MCF 10A (cell line): ENCODE data around the gene KRTAP6-2. TPM values are rescaled to one million over a fixed set of nuclear protein-coding genes. Genes with fewer than 3 reads are reported as not detected.

Experiments
- BruUV-seq: library from RNA; stranded (reverse); fragments of 400-500 nt; replicated peaks from 2 replicates; lab custom pipeline; 2021; lab: Mats Ljungman, UMichigan
- CTCF ChIA-PET: fragments of 300-600 bp; sonication (Branson Sonifier 250); formaldehyde crosslinking; extraction: SDS; loops from one replicate; lab custom pipeline; 2021; ENCODE audit warnings: antibody characterized with exemption, inconsistent platforms; lab: Yijun Ruan, JAX
- POLR2A ChIA-PET: fragments of 300-600, 350-650 bp; sonication (Branson Sonifier 250); formaldehyde crosslinking; extraction: SDS; loops from one replicate; lab custom pipeline; 2020; ENCODE audit warnings: antibody characterized with exemption, inconsistent platforms; lab: Yijun Ruan, JAX
- DNase-seq: peaks from one replicate; pipeline ENCODE4 v3.0.0-alpha.2; 2018; ENCODE audit not compliant: unreplicated experiment
- H3K27ac Mint-ChIP-seq: one replicate; pipeline ENCODE4 v1.8.0; 2022; ENCODE audit warnings: mild to moderate bottlenecking, low read depth, mixed read lengths; ENCODE audit not compliant: unreplicated experiment
- H3K27me3 Mint-ChIP-seq: one replicate; pipeline ENCODE4 v1.8.0; 2022; ENCODE audit warnings: mixed read lengths; ENCODE audit not compliant: insufficient read depth, unreplicated experiment
- H3K36me3 Mint-ChIP-seq: one replicate; pipeline ENCODE4 v1.8.0; 2022; ENCODE audit warnings: mild to moderate bottlenecking, moderate library complexity, mixed read lengths; ENCODE audit not compliant: insufficient read depth, unreplicated experiment
- H3K4me1 Mint-ChIP-seq: one replicate; pipeline ENCODE4 v1.8.0; 2022; ENCODE audit warnings: mixed read lengths; ENCODE audit not compliant: insufficient read depth, unreplicated experiment
- H3K4me3 Mint-ChIP-seq: one replicate; pipeline ENCODE4 v1.8.0; 2022; ENCODE audit warnings: mild to moderate bottlenecking, moderate library complexity, mixed read lengths; ENCODE audit not compliant: unreplicated experiment
- H3K9me3 Mint-ChIP-seq: one replicate; pipeline ENCODE4 v1.8.0; 2022; ENCODE audit warnings: mixed read lengths; ENCODE audit not compliant: unreplicated experiment
- intact Hi-C: fragments of 100-400 bp; cut with micrococcal nuclease; formaldehyde crosslinking; loops from 2 replicates; pipeline ENCODE4 v1.14.1; 2022
- total RNA-seq: library from RNA; stranded (reverse); gene quantifications from 2 replicates; pipeline ENCODE4 v1.2.3, GENCODE V29; 2022
- TF ChIP-seq, protein P1 (sequence below): fragments of 200-600 bp; IDR thresholded peaks from one replicate; pipeline ENCODE4 v1.8.0; 2022; ENCODE audit warnings: antibody characterized with exemption, mild to moderate bottlenecking; ENCODE audit not compliant: unreplicated experiment

KRTAP6-2 gene
- total RNA-seq, 1 experiment from 2014 or later: not detected

DNA sequence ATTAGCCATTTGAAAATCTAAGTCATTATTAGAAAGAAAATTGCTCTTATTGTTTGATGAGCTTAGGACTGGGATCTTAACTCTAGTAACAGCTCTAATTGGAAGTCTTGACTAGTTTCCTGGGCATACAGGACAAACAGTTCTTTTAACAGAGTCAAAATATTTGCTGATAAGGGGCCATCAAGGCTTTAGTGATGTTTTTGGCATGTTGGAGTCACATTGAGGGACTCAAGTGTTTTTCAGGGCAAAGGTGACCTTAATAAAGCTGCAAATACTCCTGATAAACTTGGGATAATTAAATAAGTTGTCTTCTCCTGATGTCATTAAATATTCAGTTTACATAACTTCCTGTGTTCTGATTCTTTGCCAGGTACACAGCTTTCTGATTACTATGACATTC is 31.1 kb downstream of the KRTAP6-2 start:
- peaks cover 15% of the 10 kb centered on the region for H3K27me3 Mint-ChIP-seq
- H3K4me1 Mint-ChIP-seq: no peaks in the 10 kb centered on the region
- H3K9me3 Mint-ChIP-seq: peaks cover 10% of the 10 kb centered on the region
- CTCF ChIA-PET: no interaction called here
- no peak for DNase-seq
- POLR2A ChIA-PET: interaction anchor here (0.6 kb wide), 1 partner anchor 14 kb away, joined by 3 read pairs; no protein-coding TSS in a partner anchor
- H3K4me3 Mint-ChIP-seq: no peak overlapping the region
- intact Hi-C loops: no loop called here
- no TSS peak for BruUV-seq
- H3K27ac Mint-ChIP-seq: no peak overlapping the region
- no peaks in the 10 kb centered on the region for H3K36me3 Mint-ChIP-seq
- TF ChIP-seq, protein P1, sequence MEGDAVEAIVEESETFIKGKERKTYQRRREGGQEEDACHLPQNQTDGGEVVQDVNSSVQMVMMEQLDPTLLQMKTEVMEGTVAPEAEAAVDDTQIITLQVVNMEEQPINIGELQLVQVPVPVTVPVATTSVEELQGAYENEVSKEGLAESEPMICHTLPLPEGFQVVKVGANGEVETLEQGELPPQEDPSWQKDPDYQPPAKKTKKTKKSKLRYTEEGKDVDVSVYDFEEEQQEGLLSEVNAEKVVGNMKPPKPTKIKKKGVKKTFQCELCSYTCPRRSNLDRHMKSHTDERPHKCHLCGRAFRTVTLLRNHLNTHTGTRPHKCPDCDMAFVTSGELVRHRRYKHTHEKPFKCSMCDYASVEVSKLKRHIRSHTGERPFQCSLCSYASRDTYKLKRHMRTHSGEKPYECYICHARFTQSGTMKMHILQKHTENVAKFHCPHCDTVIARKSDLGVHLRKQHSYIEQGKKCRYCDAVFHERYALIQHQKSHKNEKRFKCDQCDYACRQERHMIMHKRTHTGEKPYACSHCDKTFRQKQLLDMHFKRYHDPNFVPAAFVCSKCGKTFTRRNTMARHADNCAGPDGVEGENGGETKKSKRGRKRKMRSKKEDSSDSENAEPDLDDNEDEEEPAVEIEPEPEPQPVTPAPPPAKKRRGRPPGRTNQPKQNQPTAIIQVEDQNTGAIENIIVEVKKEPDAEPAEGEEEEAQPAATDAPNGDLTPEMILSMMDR: no peak

DNA sequence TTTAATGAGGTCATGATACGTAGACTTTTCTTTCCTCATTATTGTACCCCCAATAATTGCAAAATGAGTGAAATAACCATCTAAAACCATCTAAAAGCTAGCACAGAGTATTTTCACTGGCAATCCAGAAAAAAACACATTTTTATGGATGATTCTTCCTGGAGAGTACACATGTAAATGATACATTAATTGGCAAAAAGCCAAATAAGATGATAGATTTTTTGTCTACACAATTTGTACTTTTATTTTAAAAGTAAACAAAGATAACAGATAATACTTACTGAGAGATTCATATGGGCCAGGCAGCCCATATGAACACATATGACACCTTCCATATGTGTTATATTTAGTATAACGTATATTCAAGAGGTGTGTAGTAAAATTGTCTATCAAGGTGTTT is 35.1 kb downstream of the KRTAP6-2 start:
- Mint-ChIP-seq H3K36me3 (no peaks in the 10 kb centered on the region), H3K27ac (no peak overlapping the region), H3K4me3 (no peak overlapping the region), H3K27me3 (no peaks in the 10 kb centered on the region), H3K4me1 (no peaks in the 10 kb centered on the region), H3K9me3 (no peaks in the 10 kb centered on the region)
- CTCF ChIA-PET: interaction anchor here (0.6 kb wide), 1 partner anchor 33 kb away, joined by 3 read pairs; no protein-coding TSS in a partner anchor
- no TSS peak for BruUV-seq
- TF ChIP-seq, protein P1: no peak
- DNase-seq: no peak
- intact Hi-C loops: no loop called here
- POLR2A ChIA-PET: no interaction called here

DNA sequence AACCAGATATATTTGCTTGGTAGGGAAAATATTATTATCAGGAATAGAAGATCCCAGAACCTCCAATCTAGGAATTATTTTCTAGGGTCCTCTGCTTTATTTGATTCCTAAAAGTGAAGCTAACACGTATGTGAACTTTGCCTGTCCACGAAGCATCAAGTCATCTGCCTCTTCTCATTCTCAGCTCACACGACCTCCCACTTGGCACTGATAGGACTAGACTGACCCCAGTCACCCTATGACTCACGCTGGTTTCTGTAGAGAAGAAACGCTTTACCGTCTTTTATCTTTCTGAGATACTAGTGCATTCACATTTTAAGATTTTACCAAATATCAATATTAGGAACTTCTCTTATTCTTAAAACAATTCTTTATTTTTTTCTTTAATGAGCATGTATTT is 35.6 kb downstream of the KRTAP6-2 start:
- H3K4me1 Mint-ChIP-seq: no peaks in the 10 kb centered on the region
- no peak for DNase-seq
- H3K27me3 Mint-ChIP-seq: no peaks in the 10 kb centered on the region
- no peaks in the 10 kb centered on the region for H3K9me3 Mint-ChIP-seq
- POLR2A ChIA-PET: no interaction called here
- TF ChIP-seq, protein P1: no peak
- intact Hi-C loops: no loop called here
- H3K36me3 Mint-ChIP-seq: no peaks in the 10 kb centered on the region
- no peak overlapping the region for H3K27ac Mint-ChIP-seq
- no TSS peak for BruUV-seq
- H3K4me3 Mint-ChIP-seq: no peak overlapping the region
- CTCF ChIA-PET: interaction anchor here (0.6 kb wide), 1 partner anchor 33 kb away, joined by 3 read pairs; no protein-coding TSS in a partner anchor

DNA sequence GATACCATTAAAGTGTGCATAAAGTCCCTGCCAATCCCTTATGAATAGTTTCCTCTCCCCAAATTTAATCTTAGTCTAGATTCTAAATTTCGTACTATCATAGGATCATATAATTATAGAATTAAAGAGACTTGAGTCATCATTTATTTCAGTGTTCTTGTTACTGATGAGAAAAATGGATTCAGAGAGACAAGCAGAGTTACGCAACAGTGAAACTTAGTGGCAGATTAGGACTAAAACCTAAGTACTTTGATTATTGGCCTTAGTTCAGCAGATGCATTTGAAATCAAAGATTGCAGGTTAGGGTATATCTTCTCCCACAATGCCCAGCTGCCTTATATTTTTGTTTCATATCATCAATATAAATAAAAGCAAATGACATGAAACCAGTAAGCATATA is 36.7 kb downstream of the KRTAP6-2 start:
- no TSS peak for BruUV-seq
- CTCF ChIA-PET: interaction anchor here (0.6 kb wide), 1 partner anchor 188 kb away, joined by 3 read pairs; no protein-coding TSS in a partner anchor
- Mint-ChIP-seq H3K36me3 (no peaks in the 10 kb centered on the region), H3K9me3 (no peaks in the 10 kb centered on the region), H3K4me3 (no peak overlapping the region), H3K4me1 (no peaks in the 10 kb centered on the region), H3K27ac (no peak overlapping the region), H3K27me3 (no peaks in the 10 kb centered on the region)
- DNase-seq: no peak
- intact Hi-C loops: no loop called here
- TF ChIP-seq, protein P1: no peak
- POLR2A ChIA-PET: no interaction called here
